Body of pancreas (tissue), 4 donors: ENCODE measurements around the gene WWOX.

Experiments
- POLR2A ChIP-seq, 3 donors: fragments of 450-650 bp; IDR thresholded peaks; one replicate each; pipeline ENCODE4 v1.6.1; 2016; ENCODE audit warnings: antibody characterized with exemption in 3 of 3, mild to moderate bottlenecking in 2 of 3
- TF ChIP-seq, protein P1 (sequence below), 7 experiments: fragments of 450-650 bp in 4 of 7; fragments of 200-600 bp in 3 of 7; sonication (generic) in 3 of 7; IDR thresholded peaks; one replicate each; pipeline ENCODE4 v1.5.1; 2016 to 2019; ENCODE audit warnings: antibody characterized with exemption in 7 of 7

DNA sequence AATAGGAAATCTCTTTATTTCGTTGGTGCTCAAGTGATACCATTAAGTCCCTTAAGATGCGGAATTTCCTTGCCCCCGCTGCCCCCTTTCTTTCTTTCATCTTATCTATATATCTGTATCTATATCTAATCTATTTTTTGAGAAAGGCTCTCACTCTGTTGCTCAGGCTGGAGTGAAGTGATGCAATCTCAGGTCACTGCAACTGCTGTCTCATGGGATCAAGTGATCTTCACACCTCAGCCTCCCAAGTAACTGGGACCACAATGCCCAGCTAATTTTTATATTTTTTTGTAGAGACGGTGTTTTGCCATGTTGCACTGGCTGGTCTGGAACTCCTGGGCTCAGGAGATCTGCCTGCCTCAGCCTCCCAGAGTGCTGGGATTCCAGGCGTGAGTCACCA lies 693.5 kb downstream of the WWOX start:
- TF ChIP-seq, protein P1, sequence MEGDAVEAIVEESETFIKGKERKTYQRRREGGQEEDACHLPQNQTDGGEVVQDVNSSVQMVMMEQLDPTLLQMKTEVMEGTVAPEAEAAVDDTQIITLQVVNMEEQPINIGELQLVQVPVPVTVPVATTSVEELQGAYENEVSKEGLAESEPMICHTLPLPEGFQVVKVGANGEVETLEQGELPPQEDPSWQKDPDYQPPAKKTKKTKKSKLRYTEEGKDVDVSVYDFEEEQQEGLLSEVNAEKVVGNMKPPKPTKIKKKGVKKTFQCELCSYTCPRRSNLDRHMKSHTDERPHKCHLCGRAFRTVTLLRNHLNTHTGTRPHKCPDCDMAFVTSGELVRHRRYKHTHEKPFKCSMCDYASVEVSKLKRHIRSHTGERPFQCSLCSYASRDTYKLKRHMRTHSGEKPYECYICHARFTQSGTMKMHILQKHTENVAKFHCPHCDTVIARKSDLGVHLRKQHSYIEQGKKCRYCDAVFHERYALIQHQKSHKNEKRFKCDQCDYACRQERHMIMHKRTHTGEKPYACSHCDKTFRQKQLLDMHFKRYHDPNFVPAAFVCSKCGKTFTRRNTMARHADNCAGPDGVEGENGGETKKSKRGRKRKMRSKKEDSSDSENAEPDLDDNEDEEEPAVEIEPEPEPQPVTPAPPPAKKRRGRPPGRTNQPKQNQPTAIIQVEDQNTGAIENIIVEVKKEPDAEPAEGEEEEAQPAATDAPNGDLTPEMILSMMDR (IDR thresholded peaks at IDR 0.05): no peak
- TF ChIP-seq POLR2A (IDR thresholded peaks at IDR 0.05): no peak
